GM18498 (cell line): Measurements from ENCODE around the gene MPO.

ENCODE experiments used
- ATAC-seq: cut with Tn5 transposase; IDR thresholded peaks from one replicate; pipeline ENCODE4 v1.9.1; 2021; ENCODE audit warnings: mild to moderate bottlenecking, moderate library complexity; ENCODE audit not compliant: unreplicated experiment

Gene MPO

GRCh38 chr17:58265902-58266875, 14.5 kb downstream of the MPO start:
- ATAC-seq: no peak

- no peak for ATAC-seq
These were observed 15.5 kb downstream of the MPO start for GRCh38 chr17:58265271-58265670.

GRCh38 chr17:58264407-58265103, 16.2 kb downstream of the MPO start:
- ATAC-seq: no peak

GRCh38 chr17:58263773-58264172, 17.0 kb downstream of the MPO start:
- ATAC-seq: no peak

GRCh38 chr17:58262149-58262548, 18.6 kb downstream of the MPO start:
- no peak for ATAC-seq

- ATAC-seq: no peak
These were observed 25.9 kb downstream of the MPO start for GRCh38 chr17:58254803-58255202.

- ATAC-seq: no peak
These were observed 27.7 kb downstream of the MPO start for GRCh38 chr17:58253082-58253481.

GRCh38 chr17:58252141-58252540, 28.6 kb downstream of the MPO start:
- no peak for ATAC-seq

GRCh38 chr17:58250344-58251011, 30.3 kb downstream of the MPO start:
- ATAC-seq: no peak

- ATAC-seq: peak; percentile 77
These were observed 31.2 kb downstream of the MPO start for GRCh38 chr17:58249270-58250133.

GRCh38 chr17:58248955-58249269, 31.8 kb downstream of the MPO start:
- no peak for ATAC-seq

- no peak for ATAC-seq
These were observed 33.0 kb downstream of the MPO start for GRCh38 chr17:58247511-58248363.

GRCh38 chr17:58246781-58247180, 34.0 kb downstream of the MPO start:
- no peak for ATAC-seq

GRCh38 chr17:58246104-58246740, 34.5 kb downstream of the MPO start:
- ATAC-seq: no peak

GRCh38 chr17:58245428-58246103, 35.2 kb downstream of the MPO start:
- ATAC-seq: no peak

GRCh38 chr17:58244963-58245362, 35.8 kb downstream of the MPO start:
- no peak for ATAC-seq

GRCh38 chr17:58242171-58242784, 38.5 kb downstream of the MPO start:
- no peak for ATAC-seq

- ATAC-seq: no peak
These were observed 40.7 kb downstream of the MPO start for GRCh38 chr17:58239987-58240386.
